ENCODE data around the gene RNF40.
A peak's percentile ranks its signal among the peaks of the same experiment; 100 is the strongest.

RNF40 gene

DNA sequence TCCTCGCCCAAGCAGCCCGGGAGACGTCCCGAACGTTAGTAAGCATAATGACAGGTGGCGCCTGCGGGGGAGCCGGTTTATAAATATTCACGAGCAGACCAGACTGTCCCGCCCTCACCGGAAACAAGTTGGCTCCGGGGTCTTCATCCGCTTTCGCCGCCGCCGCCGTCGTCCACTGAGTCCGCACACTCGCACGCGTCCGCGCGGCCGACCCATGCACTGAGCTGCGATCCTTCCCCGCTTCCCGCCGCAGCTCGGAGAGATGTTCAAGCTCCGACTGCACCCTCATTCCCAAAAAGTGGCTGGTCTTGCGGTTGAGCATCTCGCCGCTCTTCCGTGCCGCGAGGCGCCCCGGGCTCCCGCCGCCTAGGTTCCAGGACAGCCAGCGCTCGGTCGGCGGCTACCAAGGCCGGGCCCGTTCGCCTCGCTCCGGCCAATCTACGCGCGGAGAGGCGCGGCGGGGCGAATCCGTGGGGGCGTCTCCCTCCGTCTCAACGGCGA lies 645 bp upstream of the RNF40 start:
- FAIRE-seq (no peak), DNase-seq (ENCODE audit: low spot score) (peak; percentile 13)

DNA sequence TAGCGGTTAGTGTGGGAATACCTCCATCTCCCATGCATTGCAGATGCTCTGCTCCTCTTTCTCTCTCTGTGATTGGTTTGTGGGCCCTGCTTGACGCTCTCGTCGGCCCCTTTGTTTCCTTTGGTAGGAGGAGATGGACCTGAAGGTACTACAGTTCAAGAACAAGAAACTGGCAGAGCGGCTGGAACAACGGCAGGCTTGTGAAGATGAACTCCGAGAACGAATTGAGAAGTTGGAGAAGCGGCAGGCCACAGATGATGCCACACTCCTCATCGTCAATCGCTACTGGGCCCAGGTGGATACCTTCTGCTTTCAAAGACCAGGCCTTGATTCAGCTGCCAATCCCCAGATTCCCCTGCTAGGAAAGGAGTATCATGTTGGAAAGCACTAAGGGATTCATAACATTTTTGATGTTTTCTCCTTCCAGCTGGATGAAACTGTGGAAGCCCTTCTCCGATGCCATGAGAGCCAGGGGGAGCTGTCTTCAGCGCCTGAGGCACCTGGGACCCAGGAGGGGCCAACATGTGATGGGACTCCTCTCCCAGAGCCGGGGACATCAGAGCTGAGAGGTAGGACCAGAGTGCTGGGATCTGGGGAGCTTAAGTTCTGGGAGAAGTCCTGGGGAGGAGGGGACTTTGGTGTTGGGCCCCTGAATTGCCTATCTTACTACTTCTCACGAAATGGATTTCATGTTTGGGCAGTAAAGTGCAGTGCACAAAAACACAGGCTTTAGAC lies 1.0 kb downstream of the RNF40 start:
- DNase-seq (ENCODE audit: low spot score) = no peak
- no peak for FAIRE-seq

DNA sequence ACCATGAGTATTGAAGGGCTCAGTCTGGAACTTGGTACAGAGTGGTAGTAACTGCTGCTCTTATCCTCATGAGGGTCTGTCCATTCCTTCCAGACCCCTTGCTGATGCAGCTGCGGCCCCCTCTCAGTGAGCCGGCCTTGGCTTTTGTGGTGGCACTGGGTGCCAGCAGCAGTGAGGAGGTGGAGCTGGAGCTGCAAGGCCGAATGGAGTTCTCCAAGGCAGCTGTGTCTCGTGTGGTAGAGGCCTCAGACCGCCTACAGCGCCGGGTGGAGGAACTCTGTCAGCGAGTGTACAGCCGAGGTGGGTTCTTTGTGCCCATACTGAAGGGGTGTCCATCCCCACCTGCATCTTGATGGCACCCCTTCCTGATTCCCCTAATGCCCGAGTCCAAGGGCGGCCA lies 2.0 kb downstream of the RNF40 start:
- DNase-seq (ENCODE audit: low spot score) (no peak), FAIRE-seq (no peak)

DNA sequence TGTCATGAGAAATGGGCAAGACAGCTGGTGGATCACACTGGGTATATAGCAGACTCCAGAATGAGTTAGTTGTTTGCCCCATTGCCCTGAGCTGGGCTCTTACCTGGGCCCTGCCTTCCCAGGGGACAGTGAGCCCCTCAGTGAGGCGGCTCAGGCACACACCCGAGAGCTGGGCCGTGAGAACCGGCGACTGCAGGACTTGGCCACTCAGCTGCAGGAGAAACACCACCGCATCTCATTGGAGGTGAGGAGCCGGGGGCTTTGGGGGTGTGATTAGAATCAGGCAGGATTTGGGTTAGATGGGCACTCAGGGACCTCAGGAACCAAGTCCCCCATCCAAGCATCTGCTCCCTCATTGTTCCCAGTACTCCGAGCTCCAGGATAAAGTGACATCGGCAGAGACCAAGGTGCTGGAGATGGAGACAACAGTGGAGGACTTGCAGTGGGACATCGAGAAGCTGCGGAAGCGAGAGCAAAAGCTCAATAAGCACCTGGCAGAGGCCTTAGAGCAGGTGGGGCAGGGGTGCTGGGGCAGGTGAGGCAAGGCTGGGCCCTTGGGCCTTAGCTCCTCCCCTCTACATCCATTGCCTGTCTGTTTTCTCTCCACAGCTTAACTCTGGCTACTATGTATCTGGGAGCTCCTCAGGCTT lies 2.8 kb downstream of the RNF40 start:
- DNase-seq (ENCODE audit: low spot score) (no peak), FAIRE-seq (no peak)

DNA sequence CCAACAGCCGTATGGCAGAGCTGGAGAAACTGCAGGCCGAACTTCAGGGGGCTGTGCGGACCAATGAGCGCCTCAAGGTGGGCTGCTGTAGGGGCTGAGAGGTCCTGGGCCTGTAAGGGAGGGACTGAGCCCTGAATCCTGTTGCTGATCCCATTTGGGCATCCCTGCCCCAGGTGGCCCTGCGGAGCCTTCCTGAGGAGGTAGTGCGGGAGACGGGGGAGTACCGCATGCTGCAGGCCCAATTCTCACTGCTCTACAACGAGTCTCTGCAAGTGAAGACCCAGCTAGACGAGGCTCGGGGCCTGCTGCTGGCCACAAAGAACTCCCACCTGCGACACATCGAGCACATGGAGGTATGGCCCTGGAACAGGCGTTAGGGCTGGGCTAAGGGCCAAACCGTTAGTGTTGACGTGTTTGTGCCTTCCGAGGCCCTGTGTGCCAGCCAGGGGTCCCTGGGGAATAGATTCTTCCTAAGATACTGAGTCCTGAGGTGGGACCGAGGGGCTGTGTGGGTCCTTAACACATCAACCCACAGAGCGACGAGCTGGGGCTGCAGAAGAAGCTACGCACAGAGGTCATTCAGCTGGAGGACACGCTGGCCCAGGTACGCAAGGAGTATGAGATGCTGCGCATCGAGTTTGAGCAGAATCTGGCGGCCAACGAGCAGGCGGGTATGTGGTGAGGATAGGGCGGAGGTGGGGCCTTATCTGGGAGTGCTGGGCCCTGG lies 4.2 kb downstream of the RNF40 start:
- FAIRE-seq (no peak), DNase-seq (ENCODE audit: low spot score) (no peak)

DNA sequence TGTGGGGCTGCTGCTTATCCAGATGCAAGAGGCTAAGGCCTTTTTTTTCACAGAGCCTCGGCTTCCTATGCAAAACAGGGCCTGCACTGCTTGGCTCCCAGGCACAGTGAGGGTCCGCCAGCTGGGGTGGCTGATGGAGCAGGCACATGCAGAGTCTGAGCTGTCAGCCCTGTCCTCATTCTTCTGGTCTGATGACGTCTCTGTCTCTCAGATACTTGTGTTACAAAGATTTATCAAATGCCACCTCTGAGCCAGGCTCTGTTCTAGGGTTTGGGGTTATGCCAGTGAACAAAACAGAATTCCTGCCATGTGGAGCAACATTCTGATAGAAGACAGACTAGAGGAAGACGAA lies 4.8 kb downstream of the RNF40 start:
- DNase-seq (ENCODE audit: low spot score) = no peak
- no peak for FAIRE-seq

DNA sequence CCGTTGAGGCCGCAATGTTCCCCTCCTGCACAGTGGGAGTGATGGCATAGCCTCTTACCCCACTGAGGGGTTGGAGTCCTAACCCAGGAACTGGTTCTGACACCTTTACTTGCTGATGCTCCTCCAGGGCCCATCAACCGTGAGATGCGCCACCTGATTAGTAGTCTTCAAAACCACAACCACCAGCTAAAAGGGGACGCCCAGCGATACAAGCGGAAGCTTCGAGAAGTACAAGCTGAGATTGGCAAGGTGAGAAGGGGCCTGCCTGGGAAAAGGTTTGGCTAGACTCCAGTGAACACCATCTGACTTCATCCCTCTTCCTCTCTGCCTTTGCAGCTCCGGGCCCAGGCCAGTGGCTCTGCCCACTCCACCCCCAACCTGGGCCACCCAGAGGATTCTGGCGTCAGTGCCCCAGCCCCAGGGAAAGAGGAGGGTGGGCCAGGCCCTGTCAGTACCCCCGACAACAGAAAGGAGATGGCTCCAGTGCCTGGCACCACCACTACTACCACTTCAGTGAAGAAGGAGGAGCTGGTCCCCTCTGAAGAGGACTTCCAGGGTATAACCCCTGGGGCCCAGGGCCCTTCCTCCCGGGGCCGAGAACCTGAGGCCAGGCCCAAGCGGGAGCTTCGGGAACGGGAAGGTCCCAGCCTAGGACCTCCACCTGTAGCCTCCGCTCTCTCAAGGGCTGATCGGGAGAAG lies 5.8 kb downstream of the RNF40 start:
- DNase-seq (ENCODE audit: low spot score) (no peak), FAIRE-seq (no peak)

DNA sequence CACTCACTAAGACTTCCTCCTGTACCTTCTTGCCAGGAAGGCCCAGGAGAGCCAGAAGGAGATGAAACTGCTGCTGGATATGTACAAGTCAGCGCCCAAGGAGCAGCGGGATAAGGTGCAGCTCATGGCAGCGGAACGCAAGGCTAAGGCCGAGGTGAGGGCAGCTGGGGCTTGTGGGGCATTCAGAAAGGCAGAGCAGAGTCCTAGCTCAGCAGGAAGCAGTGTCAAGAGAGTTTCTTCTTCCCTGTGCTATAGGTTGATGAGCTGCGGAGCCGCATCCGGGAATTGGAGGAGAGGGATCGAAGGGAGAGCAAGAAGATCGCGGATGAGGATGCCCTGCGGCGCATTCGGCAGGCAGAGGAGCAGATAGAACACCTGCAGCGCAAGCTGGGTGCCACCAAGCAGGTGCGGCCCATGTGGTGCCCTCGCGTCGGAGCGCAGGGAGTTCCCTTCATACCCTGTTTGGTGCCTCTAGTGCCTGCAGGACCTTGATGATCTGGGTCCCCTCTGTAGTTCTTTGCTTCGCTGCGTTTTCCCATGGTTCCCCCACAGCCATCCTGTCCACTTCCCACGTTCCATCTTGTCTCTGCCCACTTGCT lies 6.6 kb downstream of the RNF40 start:
- no peak for FAIRE-seq
- no peak for DNase-seq (ENCODE audit: low spot score)

DNA sequence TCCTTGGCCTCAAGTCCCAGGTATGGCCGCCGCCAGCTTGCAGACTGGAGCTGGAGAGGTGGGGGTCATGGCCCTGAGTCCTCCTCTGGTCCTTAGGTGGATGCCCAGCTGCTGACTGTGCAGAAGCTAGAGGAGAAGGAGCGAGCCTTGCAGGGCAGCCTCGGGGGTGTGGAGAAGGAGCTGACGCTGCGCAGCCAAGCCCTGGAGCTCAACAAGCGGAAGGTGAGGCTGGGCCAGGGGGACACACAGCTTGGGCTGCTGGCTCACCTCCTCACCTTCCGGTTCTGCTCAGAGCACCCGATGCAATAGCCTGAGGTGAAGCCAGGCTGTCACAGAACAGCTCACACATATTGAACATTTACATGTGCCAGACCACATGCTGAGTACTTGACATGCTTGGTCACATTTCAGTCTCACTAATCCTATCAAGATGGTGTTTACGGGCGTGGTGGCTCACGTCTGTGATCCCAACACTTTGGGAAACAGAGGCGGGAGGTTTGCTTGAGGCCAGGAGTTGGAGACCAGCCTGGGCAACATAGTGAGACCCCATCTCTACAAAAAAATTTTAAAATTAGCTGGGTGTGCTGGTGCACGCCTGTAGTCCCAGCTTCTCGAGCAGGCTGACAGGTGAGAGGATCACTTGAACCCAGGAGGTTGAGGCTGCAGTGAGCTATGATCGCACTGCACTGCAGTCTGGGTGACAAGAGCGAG lies 7.4 kb downstream of the RNF40 start:
- DNase-seq (ENCODE audit: low spot score) (no peak), FAIRE-seq (no peak)

DNA sequence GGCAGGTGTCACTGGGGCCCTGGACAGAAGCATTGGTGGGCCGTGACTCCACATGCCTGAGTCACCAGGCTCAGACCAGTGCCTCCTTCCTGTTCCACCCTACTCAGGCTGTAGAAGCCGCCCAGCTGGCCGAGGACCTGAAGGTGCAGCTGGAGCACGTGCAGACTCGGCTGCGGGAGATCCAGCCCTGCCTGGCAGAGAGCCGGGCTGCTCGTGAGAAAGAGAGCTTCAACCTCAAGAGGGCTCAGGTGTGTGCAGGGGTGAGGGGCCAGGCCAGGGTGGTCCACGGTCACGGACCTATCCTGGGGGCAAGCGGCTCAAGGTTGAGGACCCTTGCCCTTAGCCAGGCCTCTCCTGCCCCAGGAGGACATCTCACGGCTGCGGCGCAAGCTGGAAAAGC lies 9.6 kb downstream of the RNF40 start:
- no peak for DNase-seq (ENCODE audit: low spot score)
- FAIRE-seq = no peak

DNA sequence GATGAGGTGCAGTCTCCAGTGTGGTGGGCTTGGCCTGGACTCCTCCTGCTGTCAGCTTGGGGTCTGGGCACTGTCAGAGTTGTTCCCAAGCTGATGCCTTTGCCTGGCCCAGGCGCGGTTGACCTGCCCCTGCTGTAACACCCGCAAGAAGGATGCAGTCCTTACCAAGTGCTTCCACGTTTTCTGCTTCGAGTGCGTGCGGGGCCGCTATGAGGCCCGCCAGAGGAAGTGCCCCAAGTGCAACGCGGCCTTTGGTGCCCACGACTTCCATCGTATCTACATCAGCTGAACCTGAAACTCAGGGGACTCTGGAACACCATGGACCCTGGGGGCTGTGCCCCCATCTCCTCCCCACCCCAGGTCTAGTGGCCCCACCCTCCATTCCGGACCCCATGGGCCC lies 11.7 kb downstream of the RNF40 start:
- no peak for FAIRE-seq
- DNase-seq (ENCODE audit: low spot score) = no peak

DNA sequence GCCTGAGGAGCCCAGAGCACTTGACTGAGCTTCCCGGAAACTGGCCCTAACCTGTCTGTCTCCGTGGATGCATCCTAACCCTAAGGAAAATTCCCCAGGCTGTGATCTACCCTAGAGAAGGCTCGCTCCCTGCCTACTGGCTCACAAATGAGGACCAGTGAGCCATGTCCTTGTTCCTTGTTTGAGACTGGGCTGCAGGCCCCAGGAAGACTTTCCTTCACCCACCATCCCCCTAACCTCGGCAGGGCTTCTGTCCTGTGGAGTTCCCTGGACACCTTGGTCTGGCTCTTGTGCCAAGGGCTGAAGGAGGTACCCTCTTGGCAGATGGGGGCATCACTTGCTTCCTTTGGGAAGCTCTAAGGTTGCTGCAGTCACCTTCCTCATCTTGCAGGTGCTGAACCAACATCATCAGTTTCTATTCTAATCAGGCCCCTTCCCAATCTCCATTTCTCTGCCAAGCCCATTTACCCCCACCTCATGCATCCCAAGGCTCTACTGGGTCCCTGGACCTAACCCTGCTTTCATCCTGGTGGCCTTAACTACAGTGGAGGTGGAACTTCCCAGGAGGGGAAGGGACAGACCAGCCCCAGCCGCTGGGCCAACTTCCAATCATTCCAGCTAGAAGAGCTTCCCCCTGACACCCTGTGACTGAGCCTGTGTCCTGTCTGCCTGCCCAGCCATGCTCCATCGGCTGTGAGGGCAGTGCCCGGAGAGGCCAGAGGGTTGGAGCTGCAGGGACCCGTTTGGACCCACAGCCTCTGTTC lies 12.4 kb downstream of the RNF40 start:
- no peak for FAIRE-seq
- DNase-seq (ENCODE audit: low spot score) = no peak

DNA sequence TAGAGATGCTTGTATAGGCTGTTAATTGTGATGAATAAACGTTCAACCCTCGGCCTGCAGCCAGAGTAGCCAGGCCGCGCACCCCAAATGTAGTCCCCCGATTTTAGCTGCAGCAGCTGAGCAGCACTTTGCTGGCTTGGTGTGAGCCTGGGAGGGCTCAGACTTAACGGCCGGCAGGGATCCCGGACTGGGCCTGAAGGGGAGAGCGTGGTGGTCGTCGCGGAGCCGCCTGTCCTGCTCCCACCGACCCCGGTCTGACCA lies 12.9 kb downstream of the RNF40 start:
- no peak for FAIRE-seq
- DNase-seq (ENCODE audit: low spot score) = no peak

DNA sequence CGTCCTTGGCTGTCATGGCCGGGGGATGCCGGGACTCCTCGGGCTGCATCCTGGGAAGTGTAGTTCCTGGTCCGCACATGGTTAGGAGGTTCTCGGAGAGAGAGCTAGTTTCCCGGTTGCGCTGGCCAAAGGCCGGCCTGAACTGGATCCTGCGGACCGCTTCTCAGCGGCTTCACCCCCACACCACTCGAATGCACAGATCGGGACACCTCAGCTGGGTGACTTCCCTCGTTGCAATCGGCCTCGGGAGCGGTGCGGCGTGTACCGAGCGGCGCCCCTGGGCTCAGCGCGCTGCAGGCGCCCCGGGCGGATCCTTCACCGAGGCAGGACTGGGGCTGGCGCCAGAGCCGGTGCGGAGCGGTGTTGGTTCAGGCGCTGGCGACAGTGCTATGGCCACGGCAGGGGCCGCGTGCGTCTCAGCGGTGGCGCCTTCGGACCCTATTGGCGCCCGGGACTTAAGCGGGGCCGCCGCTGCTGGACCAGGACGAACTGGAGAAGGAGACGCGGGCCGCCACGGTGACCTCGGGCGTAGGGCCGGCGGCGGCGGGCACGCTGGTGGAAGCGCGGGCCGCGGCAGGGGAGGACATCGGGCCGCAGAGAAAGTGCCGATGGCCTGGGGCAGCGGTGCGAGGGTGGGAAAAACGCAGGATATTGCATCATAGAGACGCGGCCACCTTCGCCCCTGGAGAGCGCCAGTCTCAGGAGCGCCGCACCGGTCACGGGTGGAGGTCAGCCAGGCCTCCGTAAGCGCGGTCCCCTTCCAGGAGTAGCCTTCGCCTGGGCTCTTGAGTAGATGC lies 13.5 kb downstream of the RNF40 start:
- FAIRE-seq (no peak), DNase-seq (ENCODE audit: low spot score) (peak; percentile 89)

DNA sequence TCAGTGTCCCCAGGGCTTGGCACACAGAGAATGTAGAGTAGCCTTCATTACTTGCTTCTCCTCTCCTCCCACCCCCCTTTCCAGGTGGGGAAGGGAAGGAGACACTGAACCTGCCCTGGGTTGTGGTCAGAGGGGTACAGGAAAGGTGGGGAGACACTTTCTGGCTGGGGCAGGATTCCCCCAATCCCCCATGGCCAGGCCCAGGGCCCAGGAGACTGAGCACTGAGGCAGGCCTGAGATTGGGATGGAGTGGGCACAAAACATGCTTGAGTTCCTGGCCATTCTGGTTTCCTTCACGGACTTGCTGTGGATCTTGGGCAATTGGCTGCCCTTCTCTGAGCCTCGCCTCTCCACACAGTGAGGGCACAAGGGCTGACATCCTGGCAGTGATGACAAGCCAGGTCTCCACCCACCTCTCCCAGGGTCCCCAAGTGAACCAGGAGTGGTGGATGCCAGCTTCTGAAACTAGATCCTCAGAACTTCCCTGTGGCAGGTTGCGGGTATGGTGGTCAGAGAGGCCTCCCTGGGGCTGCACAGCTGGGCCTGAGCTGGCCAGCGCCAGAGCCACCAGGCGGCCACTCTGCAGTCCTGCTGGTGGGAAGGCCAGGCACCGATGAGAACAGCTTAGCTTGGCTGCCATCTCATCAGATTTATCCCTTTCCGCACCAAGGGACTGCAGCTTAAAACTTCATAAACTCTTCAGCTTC lies 15.6 kb downstream of the RNF40 start:
- no peak for FAIRE-seq
- no peak for DNase-seq (ENCODE audit: low spot score)

DNA sequence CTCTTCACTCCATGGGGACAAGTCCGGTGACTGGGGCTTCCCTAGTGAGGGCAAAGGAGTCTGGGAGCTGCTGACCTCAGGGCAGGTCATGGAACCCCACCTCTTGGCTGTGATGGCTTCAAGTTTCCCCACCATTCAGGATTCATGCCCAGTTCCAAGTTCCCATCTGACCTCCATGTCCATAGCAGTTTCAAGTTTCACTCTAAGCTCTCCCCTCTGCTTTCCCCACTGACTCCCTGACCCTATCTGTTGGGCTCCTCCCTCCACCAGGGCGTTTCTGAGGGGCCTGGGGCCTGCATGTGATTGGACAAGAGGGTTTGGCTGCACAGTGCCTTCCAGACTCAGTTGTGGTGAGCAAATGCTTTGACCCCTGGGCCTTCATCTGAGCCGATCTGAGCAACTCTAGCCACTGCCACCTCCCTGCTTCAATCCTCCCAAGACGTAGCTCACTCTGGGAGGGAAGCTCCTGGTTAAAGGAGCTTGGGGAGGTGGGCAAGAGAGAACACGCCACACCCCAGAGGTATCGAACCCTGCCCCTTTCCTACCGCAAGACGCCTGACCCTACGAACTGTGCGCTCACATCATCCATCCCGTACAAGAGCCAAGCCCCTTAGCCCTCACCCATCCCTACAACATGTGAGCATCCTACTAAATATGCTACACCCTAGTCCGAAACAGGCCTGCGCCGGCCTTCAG lies 16.6 kb downstream of the RNF40 start:
- FAIRE-seq (no peak), DNase-seq (ENCODE audit: low spot score) (no peak)

DNA sequence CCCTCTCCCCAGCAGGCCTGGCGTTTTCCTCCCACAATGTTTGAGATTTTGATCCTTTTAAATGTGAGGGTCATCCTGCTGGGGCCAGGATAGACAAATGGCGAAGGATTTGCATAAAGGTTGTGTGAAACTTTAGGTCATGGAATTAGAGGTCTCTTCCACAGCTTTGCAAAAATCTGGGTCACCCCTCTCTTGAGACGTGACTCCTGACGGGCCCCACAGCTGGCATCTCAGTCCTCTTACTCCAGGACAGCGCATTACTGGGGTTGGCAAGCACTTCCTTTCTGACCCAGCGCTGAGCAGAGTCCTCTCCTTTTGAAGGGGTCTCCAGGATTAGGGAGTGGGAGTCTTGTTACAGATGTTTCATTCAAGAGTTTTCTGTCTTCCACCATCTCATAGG lies 17.5 kb downstream of the RNF40 start:
- DNase-seq (ENCODE audit: low spot score) = no peak
- FAIRE-seq = no peak

DNA sequence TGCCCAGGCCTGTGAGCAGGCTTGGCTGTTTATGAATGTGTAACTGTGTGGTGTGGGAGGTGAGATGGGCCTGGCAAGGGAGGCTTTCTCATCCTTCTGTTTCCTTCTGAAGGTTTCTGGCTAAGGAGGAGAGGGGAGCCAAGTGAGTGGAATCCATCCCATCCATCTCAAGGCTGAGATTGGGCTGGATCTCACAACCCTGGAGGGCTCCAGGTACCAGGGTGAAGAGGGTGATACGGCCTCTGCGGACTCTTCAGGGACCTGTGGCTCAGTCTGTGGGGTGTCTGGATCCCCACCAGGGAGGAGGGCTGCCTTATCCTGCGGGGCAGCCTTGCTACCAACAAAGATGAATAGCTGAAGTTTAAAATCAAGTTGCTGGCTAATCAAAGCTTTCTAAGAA lies 17.9 kb downstream of the RNF40 start:
- FAIRE-seq = no peak
- no peak for DNase-seq (ENCODE audit: low spot score)
